A204.1 (cell line): ENCODE results near the gene LAMB3.

Experiments used
- FAIRE-seq: peaks from 2 replicates; lab custom pipeline; 2012; peaks lifted over from hg19 to GRCh38; lab: Jason Lieb, UNC

The LAMB3 gene

DNA sequence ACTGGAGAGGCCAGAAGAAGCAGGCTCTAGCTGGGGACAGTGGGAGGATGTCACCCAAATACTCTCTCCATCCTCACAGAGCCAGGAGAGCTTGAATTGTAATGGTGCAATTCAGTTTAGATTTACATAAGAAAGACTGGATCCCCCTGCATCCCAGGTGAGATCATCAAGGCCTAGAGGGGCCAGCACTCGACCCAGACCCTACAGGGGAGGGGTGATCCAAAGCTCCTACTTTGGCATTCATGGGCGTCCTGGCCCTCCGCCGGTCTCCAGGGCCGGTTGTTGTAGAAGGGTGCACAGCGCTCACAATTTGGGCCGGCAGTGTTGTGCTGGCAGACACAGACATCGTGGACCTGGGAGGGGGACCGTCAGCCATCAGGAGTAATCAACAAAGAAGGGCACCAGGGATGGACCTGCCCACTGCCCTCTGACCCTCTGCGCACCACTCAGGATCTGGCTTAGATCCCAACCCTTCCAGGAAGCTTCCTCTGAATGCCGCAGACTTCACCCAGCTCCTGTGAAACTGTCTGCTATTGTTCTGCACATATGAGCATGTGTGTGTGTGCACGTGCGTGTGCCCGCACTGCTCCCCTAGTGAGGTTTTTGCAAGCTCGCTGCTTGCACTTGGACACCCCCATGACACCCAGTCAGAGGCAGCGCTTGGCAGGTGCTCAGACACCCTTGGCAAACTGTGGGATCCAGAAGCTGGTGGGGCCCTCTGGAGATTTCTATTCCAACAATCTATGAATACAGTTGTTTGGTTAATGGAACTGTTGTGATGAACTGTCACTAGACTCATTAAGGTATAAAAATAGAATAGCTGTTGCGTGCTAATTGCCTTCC, 21.6 kb downstream of the LAMB3 start:
- FAIRE-seq, result no peak

DNA sequence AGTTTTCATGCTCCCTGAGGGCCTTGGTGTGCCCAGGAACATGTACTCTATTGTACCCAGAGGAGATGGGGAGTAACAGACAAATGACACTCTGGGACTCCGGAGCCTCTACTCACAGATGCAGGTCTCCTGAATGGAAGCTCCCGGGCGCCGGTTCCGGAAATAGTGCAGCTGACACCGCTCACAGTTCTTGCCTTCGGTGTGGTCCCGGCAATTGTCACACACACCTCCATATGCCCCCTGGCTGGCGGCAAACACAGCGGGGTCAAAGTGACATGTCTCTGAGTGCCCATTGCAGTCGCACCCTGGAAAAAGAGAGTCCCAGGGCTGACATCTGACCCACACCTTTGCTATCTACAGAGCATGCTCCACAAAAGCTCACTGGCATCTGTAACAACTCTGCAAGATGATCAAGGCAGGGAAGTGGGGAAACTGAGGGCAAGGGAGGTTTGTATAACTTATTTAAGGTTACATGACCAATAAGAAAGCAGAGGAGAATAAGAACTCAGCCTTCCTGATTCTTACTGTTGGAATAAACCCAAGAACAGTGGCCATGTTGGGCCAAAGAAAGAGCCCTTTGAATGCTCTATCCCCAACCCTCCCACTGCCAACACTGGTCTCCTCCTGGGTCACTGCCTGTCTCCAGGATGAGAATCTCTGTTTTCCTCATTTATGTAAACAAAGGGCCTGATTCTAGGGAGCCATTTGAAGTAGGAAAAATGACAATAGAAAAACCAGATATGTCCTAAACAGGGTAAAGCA, 22.4 kb downstream of the LAMB3 start:
- FAIRE-seq, result no peak

DNA sequence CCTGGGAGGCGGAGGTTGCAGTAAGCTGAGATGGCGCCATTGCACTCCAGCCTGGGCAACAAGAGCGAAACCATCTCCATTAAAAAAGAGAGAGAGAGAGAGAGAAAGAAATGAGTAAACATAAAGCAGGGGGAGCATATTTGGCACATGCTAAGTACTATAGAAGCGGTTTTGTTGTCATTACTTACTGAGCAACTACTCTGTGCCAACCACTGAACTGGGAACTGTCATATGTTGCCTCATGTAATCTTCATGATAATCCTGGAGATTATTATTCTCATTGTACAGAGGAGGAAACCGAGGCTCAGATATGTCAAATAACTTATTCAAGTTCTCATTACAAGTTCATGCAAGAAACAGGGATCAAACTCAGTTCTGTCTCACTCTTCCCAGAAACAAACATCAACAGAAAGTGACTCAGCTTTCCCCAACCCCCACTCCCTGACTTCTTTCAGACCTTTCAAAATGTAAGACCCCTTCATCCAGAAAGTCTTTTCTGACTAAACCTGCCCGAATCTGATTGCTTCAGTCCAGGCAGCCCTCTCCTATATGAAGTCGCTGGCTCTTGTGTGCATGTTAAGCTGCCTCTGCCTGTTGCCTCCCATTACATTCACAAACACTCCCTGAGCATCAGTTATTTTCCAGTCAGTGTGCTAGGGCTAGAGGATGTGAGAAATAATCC, 23.5 kb downstream of the LAMB3 start:
- FAIRE-seq, result no peak

DNA sequence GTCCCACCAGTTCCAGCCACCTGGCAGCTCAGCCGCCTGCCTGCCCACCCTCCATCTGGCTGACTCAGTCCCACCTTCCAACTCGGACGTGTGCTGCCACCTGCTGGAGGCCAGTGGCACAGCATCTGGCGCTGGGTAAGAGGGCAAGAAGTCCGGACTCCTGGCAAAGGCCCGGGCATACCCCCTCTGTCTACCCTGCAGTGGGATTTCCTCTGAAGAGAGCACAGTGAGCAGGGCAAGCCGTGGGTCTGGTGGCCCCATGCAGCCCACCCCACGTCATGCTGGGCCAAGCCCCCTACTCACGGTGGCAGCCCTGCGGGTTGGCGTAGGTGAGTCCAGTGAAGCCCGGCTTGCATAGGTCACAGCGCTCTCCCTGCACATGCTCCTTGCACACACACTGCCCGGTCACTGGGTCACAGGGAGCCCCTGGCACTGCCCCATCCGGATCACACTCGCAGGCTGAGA, 24.5 kb downstream of the LAMB3 start:
- FAIRE-seq, result no peak

DNA sequence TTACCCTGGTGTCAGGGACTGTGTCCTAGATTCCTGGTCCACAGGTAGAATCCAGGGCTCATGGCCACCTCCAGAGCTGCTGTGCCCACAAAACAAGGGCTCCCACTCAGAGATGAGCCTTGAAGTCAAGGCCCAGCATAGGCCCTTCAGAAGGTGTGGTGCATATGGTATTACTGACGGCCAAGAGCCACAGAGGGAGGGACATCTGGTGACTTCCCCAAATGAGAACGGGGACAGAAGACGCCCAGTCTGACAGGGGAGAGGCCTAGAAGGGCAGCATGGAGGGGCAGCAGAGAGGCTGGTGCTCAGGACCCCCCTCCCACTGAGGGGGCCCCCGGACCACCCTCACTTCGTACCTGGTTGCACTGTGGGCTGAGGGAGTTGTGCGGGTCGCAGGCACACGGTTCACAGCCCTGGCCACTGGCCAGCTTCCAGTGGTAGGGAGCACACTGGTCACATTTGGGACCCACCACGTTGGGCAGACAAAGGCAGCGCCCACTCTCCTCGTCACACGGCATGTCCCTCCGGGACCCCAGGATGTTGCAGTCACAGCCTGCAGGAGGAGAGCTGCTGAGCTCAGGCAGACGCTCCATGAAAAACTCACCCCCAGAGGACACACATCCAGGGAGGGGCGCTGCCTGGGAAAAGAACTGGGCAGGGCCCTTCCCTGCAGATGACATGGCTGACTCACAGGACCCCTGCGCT, 25.0 kb downstream of the LAMB3 start:
- FAIRE-seq, result no peak

DNA sequence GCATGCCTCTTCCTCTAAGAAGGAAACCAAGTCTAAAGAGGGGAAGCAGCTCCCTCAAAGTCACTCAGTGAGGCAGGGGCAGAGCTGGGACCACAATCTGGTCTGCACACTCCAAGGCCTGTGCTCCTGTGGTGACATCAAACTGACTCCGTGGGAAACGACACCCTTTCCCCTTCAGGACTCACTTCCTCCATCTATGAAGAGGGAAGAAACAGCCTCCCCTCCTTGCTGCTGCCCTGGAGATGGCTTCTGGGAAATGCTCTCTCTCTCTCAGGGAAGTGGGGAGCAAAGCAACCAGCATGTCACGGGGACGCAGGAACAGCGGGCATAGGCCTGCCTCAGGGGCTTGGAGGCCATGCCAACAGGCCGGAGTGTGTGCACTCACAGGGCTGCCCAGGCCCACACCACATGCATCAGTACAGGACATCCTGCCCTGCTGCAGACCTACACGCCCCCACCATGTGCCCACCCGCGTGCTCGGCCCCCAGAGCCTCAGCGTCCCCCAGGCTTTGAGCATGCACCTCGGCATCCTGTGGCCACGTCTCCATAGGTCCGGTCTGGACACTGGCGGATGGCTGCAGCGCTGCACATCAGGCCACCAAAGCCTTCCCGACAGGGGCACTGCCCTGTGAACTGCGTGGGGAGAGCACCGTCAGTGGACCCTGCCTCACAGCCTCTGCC, 25.7 kb downstream of the LAMB3 start:
- no peak for FAIRE-seq

DNA sequence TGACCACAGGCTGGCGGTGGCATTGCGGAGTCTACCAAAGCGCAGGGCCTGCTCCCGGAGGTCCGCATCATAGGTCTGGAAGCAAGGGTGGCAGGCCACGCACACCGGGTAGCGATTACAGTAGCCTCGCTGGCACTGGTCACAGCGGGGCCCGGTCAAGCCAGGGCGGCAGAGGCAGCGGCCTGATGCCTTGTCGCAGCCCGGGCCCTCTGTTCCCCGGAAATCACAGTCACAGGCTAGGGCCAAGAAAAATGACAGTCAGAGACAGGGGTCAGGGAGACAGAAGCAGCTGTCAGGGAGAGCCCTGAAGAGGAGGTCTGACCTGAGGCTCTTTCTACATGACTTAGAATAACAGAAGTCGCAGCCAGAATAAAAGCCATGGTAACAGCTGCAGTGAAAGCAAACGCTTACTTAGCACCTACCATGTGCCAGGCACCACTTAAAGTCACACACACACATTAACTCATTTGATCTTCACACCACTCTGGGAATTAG, 26.4 kb downstream of the LAMB3 start:
- no peak for FAIRE-seq

DNA sequence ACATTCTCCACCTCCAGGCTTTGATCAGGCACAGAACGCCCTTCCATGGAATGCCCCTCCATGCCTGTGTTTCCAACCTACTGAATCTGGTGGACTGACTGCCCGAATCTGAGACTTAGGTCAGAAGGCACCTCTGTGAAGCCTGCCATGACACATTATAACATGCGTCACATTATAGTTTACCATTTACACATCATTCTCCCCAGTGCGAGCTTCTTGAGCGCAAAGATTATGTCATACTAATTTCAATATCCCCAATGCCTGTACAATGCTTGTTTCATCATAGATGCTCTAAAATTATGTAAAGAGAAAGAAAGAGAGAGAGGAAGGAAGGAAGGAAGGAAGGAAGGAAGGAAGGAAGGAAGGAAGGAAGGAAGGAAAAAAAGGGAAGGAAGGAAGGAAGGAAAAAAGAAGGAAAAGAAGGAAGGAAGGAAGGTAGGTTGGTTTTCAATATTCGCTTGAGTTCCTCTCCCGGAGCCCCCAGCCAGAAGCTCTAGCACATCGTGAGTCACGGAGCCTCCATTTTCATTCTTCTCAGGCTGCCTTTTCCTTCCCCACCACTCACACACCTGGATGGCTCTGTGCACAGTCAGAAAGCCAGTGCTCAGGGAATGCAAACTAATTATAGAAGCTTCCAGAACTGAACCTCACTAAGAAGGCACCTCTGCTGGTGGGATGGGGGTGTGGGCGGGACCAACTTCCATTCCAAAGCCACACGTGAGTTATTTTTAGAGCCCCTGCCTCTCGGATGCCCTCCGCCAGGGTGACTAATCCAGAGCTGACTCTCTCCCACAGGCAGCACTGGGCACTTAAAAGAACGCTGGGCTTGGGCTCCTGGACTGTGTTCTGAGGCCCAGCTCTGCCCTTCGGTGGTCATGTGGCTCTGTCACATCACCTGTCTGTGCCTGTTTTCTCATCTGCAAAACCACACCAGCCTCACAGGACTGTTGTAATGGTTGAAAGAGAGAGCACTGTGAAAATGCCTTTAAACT, 27.4 kb downstream of the LAMB3 start:
- FAIRE-seq, result no peak

DNA sequence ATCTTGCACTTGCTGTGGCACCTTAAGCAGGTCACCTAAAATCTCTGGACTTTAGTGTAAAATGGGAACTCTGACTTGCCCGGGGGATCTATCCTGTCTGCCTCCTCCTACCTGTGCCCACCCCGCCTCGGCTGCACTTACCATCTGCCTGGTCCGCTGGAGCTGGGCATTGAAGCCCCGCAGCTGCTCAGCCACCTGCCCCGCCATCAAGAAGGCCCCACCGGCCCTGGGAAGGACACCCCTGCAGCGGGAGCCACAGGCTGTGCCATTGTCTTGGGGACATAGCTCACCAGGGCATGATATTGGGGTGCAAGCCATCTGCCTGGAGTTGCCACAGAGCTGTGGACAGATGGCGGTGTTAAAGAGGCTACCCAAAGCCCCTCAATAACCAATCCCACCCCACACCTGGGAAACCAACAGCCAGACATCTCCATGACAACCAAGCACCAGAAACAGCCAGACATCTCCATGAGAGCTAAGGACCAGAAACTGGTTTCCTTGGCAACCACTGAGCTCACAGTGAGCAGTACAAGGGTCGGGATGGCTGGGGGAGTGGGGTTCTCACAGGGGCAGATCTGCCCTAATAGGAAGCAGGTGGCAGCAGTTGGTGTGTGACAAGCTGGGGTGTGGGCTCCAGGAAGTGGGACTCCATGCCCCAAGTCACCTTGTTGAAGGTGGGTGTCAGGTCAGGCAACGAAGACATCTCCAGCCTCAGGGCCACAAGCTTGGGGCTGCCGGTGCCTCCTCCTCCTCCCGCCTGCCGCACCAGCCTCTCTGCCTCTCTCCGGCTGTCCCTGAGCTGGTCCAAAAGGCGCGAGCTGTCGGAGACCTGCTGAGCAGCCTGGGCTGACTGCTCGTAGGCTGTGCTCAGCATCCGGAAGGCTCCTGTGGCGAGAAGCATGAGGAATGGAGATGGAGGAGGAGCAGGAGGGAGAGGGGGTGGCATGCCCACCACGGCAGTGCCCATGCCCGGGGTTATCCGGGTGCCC, 29.1 kb downstream of the LAMB3 start:
- FAIRE-seq, result no peak

DNA sequence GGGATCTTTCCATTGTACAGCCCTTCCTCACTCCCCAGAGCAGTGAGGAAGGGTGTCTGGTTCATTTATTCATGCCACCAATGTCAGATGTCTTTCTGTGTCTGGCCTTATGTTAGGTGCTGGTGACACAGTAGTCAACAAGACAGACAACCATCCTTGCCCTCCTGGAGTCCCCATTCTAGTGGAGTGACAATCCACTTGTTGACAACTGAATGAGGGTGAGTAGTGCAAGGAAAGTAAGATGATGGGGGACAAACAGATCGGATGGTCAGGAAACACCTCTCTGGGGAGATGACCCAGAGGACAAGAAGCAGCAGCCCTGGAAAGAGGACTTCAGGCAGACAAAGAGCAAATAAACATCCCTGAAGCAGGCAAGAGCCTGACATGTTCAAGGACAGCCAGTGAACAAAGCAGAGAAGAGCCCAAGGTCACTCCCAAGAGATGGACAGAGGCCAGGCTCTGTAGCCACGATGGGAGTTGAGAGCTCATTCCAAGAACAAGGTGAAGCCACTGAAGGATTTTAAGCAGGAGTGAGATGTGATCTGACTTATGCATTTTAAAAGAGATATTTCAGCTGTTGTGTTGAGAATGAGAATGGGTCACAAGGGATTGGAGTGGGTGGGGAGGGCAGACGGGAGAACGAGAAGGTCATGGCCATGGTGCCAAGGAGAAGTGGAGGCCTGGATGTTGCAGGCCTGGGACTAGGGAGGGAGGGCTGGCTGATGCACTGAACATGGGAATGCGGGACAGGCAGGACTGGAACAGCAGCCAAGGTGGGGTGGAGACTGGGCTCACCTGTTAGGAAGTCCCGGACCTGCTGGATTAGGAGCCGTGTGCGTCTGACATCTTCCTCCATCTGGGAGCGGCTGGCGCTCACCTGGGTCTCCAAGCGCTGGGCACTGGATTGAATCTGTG, 30.2 kb downstream of the LAMB3 start:
- no peak for FAIRE-seq

DNA sequence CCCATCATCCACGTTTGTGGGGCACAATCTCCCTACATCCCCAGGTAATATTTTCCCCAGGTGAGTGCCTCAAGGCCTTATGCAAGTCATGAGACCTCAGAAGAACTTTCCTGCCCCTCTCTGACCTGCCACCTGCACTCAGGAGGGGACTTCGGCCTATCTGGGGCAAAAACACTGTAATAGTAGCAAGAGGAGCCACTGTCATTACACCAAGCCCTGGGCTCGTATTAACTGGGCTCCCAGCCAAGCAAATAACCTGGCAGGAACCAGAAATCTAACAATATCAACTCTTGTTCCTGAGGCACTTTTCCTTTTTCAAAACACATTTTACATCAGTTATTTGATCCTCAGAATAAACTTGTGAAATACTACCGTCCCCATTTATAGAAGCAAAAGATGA, 30.9 kb downstream of the LAMB3 start:
- no peak for FAIRE-seq

DNA sequence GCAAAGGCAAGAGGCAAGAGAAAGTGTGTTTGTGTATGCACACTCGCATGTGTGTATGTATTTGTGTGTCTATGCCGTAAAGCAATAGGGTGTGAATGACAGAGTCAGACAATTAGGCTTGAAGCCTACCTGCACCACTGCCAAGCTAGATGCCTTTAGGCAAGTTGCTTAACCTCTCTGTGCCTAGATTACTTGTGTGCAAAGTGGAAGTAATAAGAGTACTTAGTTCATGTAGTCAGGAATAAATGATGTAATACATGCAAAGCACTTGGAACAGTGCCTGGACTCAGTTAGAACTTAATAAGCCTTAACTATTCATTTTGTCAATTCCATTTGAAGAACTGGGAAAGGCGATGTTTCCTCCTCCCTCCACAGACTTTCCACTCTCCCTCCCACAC, 31.7 kb downstream of the LAMB3 start:
- no peak for FAIRE-seq

DNA sequence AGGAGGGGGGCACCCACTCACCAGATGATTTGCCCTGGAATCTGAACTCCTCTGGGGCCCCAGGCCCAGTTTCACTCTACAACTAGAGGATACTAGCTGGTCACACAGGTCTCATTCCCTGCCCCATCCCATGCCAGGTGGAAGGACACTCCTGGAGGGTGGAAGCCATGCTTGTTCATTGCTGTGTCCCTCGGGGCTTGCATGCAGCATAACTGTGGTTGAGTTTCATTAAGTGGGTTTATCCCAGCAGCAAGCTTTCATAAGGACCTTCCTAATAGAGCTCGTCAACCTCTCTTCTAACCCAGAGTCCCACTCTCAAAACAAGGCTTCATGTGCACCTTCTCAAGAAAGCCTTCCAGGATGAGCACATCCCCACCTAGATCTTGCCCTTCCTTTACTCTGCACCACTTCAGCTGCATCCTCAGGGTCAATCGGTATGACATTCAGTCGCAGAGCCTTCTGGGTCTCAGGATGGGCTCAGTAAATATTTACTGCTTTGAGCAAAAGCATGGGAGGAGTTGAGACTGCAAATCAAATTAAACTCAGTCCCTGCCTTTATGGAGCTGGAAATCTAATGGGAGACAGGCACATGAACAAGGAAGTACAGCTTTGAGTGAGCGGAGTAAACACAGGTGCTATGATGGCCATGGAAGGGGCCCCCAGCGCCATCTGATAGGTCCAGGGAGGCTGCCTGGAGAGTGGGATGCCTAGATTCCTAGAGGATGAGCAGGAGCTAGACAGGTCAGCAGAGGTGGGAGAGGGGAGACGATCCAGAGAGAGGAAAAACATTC, 32.3 kb downstream of the LAMB3 start:
- no peak for FAIRE-seq

DNA sequence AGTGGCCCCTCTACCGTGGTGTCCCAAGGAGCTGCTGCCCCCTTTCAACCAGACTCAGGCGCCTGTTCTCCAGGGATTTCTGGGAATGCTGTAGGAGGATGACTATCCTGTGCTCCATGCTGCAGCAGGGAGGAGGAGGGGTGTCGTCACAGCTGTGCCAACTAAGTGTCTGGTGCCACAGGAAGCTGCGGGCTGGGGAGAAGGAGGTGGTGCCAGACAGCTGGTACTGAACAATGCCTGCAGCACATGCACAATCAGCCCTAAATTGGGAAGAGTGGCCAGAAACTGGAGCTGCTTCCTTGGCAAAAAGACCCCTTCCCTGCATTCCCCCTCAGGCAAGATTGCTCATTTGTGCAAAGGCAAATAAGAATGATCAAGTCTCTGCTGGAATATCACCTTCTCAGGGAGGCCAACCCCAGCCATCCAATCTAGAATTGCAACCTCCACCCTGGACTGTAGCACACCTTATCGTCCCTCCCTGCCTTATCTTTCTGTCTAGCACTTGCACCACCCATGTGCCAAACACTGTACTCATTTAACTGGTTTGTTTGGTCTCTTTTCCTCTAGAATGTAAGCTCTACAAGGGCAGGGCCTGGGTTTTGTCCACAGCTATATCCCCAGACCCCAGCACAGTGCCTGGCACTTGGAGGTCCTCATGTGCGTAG, 33.3 kb downstream of the LAMB3 start:
- FAIRE-seq, result no peak

DNA sequence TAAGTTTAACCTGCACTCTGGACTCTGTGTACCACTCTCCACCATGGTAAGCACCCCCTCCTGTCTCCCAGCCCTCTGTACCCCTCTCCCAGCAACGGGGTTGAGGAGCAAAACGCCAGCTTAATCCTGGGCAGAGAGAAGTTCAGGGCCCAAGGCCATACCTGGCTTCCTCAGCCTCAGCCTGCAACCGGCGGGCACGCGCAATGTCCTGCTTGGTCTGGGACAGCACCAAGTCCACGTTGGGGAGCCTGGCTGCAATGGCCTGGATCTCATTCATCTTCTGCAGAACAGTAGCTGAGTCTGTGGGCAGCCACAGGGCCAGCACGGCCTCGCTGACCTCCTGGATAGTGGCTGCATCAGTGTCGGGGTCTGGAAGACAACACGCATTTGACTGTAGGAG, 33.9 kb downstream of the LAMB3 start:
- FAIRE-seq, result no peak

DNA sequence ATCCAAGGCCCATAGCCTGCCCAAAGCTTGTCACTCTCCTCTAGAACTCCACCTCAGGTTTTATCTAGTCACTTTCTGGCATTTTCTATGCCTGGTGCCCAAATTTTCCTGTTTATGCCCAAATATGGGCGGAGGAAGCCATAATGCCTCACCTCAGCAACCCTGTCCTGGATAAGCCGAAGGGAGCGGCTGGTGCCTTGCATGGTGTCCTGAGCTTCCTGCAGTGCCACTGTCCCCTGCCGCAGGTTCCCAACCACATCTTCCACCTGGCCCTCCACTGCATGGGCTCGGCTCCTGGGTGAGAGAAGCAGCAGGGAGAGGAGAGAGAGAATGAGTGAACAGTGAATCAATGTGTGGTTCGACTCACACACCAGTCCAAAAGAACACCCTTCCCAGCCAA, 34.5 kb downstream of the LAMB3 start:
- no peak for FAIRE-seq
